LNCAP (cell line): ENCODE results near the gene AQP1.

Experiments used
- CTCF ChIP-seq: fragments of 450-650 bp; IDR thresholded peaks from 2 replicates; pipeline ENCODE4 v1.5.1; 2017; ENCODE audit warnings: mild to moderate bottlenecking

Gene AQP1

GRCh38 chr7:30923009-30923773 lies 11.5 kb downstream of the AQP1 start:
- no peak for TF ChIP-seq CTCF

- TF ChIP-seq CTCF = no peak
Measured at GRCh38 chr7:30923774-30924413, 12.2 kb downstream of the AQP1 start.

- TF ChIP-seq CTCF = no peak
Measured at GRCh38 chr7:30924624-30925023, 13.0 kb downstream of the AQP1 start.

- no peak for TF ChIP-seq CTCF
Measured at GRCh38 chr7:30925117-30925516, 13.5 kb downstream of the AQP1 start.

- no peak for TF ChIP-seq CTCF
Measured at GRCh38 chr7:30925913-30926312, 14.3 kb downstream of the AQP1 start.

- no peak for TF ChIP-seq CTCF
Measured at GRCh38 chr7:30926313-30926712, 14.7 kb downstream of the AQP1 start.

GRCh38 chr7:30927040-30927439 lies 15.4 kb downstream of the AQP1 start:
- TF ChIP-seq CTCF = no peak
